ENCODE measurements around the gene PRUNE1.

The PRUNE1 gene

DNA sequence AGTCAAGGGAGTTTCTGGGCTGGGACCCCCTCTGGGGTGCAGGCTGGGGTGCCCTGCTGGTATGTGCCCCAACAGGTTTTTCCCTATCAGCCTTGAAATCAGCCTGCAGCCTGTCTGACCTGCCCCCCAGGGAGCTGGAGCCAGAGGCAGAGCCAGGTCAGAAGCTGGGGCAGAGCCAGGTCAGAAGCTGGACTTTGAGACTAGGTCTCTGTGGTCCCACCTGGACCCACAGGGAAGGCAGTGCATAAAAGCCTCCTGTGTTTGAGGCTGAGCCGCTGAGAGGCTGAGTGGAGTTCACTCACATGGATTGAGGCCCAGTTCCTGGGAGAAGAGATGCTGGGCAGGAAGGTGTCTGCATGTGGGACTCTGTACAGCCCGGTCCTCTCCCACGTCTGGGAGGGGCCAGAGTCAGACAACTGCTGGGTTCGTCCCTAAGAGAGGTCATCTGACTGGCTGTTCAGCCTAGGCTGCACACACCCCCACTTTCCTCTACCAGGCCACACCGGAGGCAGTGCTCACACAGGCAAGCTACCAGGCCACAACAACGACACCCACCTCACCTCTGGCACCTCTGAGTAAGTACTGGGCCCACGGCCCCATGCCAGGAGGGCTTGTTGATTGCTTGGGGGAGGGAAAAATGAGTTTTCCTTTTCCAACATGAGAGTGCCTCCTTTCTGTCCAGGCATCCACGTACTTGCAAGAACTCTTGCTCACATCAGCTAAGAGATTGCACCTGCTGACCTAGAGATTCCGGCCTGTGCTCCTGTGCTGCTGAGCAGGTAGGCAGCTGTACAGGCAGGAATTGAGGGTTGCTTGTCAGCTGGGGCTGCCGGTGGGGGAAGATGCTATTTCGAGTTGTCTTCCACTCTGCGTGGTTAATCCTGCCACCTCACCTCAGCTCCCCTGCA lies 26.2 kb upstream of the PRUNE1 start, which contains the start of gene ANXA9:
Gene ANXA9 (plus strand): TSS at position 488 of the 908 bp plus-strand sequence. CDS start 814 bp downstream, outside the sequence.
- DNase-seq = no peak
- Histone ChIP-seq H3K23ac (ENCODE audit: low read length) (no peak within 1 kb of the TSS), H2AK5ac (ENCODE audit: low read length) (peak within 1 kb of the TSS; percentile 38), H3K79me2 (ENCODE audit: control insufficient read depth, insufficient read depth, low read length, poor library complexity) (no peaks in the 10 kb centered on the region), H4K12ac (ENCODE audit: low read depth, low read length) (no peak within 1 kb of the TSS), H2AFZ (ENCODE audit: insufficient read depth, low read length, poor library complexity) (no peak within 1 kb of the TSS), H3K4me2 (ENCODE audit: low read length) (peak within 1 kb of the TSS; percentile 17), H3K14ac (ENCODE audit: low read length) (peak within 1 kb of the TSS; percentile 20), H3K4ac (ENCODE audit: low read depth, low read length) (no peak within 1 kb of the TSS), H2BK12ac (ENCODE audit: low read length) (no peak within 1 kb of the TSS), H3K4me3 (ENCODE audit: low read depth, low read length) (no peak within 1 kb of the TSS), H2BK5ac (ENCODE audit: low read depth, low read length, poor library complexity) (no peak within 1 kb of the TSS), H4K8ac (ENCODE audit: low read depth, low read length) (no peak within 1 kb of the TSS), H3K18ac (ENCODE audit: low read length) (no peak within 1 kb of the TSS), H2BK120ac (ENCODE audit: insufficient read depth, low read length, poor library complexity) (no peak within 1 kb of the TSS), H3K79me1 (ENCODE audit: low read length) (no peaks in the 10 kb centered on the region), H4K91ac (ENCODE audit: low read depth, low read length) (peak within 1 kb of the TSS; percentile 39), H3K36me3 (ENCODE audit: control insufficient read depth in 1 of 2, insufficient read depth in 2 of 2, low read length in 2 of 2) (no peaks in the 10 kb centered on the region), H3K27ac (ENCODE audit: low read depth, low read length) (peak within 1 kb of the TSS; percentile 1), H3K27me3 (ENCODE audit: insufficient read depth, low read length) (no peaks in the 10 kb centered on the region), H3K9me3 (ENCODE audit: insufficient read depth, low read depth, low read length) (no peaks in the 10 kb centered on the region), H3K9ac (ENCODE audit: low read length) (no peak within 1 kb of the TSS), H3K4me1 (ENCODE audit: control insufficient read depth in 1 of 2, insufficient read depth in 2 of 2, low read length in 2 of 2) (peaks cover 21 to 36% of the 10 kb centered on the region in 2 experiments)
- no CpG with 5 or more reads among the region's 12 CpGs for WGBS (ENCODE audit: extremely low coverage, insufficient coverage, insufficient read length)

DNA sequence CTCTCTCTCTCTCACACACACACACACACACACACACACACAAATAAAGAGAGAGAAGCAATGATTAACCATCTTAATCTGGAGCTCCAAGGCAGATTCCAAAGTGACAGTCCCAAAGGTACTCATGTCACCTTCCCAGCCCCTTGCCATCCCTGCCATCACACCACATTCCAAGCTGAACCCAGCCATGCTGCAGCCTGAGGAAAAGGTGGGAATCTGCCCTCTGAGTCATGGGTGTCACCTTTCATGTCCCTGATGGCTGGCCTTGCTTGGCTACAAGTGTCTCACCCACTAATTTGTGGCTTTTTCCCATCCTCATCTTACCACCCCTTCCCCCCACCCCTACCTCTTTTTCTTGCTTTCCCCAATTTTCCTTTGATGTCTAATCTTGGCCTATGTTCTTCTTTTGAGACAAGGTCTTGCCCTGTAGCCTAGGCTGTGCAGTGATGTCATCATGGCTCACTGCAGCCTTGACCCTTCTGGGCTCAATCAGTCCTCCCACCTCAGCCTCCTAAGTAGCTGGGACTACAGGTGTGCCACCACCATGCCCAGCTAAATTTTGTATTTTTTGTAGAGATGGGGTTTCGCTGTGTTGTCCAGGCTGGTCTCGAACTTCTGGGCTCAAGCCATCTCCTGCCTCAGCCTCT lies 22.9 kb upstream of the PRUNE1 start:
- Histone ChIP-seq H4K8ac (ENCODE audit: low read depth, low read length) (no peak overlapping the region), H3K4me1 (ENCODE audit: control insufficient read depth in 1 of 2, insufficient read depth in 2 of 2, low read length in 2 of 2) (peaks cover 17 to 32% of the 10 kb centered on the region in 2 experiments), H3K79me2 (ENCODE audit: control insufficient read depth, insufficient read depth, low read length, poor library complexity) (no peaks in the 10 kb centered on the region), H3K14ac (ENCODE audit: low read length) (no peak overlapping the region), H2AFZ (ENCODE audit: insufficient read depth, low read length, poor library complexity) (no peak overlapping the region), H3K9me3 (ENCODE audit: insufficient read depth, low read depth, low read length) (no peaks in the 10 kb centered on the region), H2BK120ac (ENCODE audit: insufficient read depth, low read length, poor library complexity) (no peak overlapping the region), H2AK5ac (ENCODE audit: low read length) (no peak overlapping the region), H3K79me1 (ENCODE audit: low read length) (no peaks in the 10 kb centered on the region), H3K4ac (ENCODE audit: low read depth, low read length) (no peak overlapping the region), H3K9ac (ENCODE audit: low read length) (no peak overlapping the region), H2BK5ac (ENCODE audit: low read depth, low read length, poor library complexity) (no peak overlapping the region), H3K23ac (ENCODE audit: low read length) (no peak overlapping the region), H3K27me3 (ENCODE audit: insufficient read depth, low read length) (no peaks in the 10 kb centered on the region), H3K4me2 (ENCODE audit: low read length) (no peak overlapping the region), H2BK12ac (ENCODE audit: low read length) (no peak overlapping the region), H3K36me3 (ENCODE audit: control insufficient read depth in 1 of 2, insufficient read depth in 2 of 2, low read length in 2 of 2) (no peaks in the 10 kb centered on the region), H4K91ac (ENCODE audit: low read depth, low read length) (no peak overlapping the region), H4K12ac (ENCODE audit: low read depth, low read length) (no peak overlapping the region), H3K27ac (ENCODE audit: low read depth, low read length) (no peak overlapping the region), H3K18ac (ENCODE audit: low read length) (no peak overlapping the region), H3K4me3 (ENCODE audit: low read depth, low read length) (no peak overlapping the region)
- no CpG with 5 or more reads among the region's 2 CpGs for WGBS (ENCODE audit: extremely low coverage, insufficient coverage, insufficient read length)
- DNase-seq = no peak

DNA sequence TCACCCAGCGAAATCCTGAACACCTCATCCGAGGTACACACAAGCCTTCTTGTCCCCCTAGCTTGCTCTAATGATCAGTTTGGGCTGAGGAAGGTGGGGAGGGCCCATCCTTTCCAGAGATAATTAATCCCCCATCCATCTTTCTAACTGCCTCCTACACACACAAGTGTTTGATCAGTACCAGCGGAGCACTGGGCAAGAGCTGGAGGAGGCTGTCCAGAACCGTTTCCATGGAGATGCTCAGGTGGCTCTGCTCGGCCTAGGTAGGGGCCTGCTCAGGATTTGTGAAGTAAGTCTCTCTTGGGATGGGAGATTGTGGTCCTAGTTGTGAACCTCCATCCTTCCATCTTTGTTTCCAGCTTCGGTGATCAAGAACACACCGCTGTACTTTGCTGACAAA lies 20.3 kb upstream of the PRUNE1 start:
- no peak for DNase-seq
- Histone ChIP-seq H4K8ac (ENCODE audit: low read depth, low read length) (no peak overlapping the region), H3K79me2 (ENCODE audit: control insufficient read depth, insufficient read depth, low read length, poor library complexity) (no peaks in the 10 kb centered on the region), H2BK12ac (ENCODE audit: low read length) (no peak overlapping the region), H3K79me1 (ENCODE audit: low read length) (no peaks in the 10 kb centered on the region), H3K4me1 (ENCODE audit: control insufficient read depth in 1 of 2, insufficient read depth in 2 of 2, low read length in 2 of 2) (peaks cover 2 to 12% of the 10 kb centered on the region in 2 experiments), H3K14ac (ENCODE audit: low read length) (no peak overlapping the region), H3K9me3 (ENCODE audit: insufficient read depth, low read depth, low read length) (no peaks in the 10 kb centered on the region), H3K4me2 (ENCODE audit: low read length) (no peak overlapping the region), H4K91ac (ENCODE audit: low read depth, low read length) (no peak overlapping the region), H3K9ac (ENCODE audit: low read length) (no peak overlapping the region), H3K23ac (ENCODE audit: low read length) (no peak overlapping the region), H3K18ac (ENCODE audit: low read length) (no peak overlapping the region), H3K27me3 (ENCODE audit: insufficient read depth, low read length) (no peaks in the 10 kb centered on the region), H3K4me3 (ENCODE audit: low read depth, low read length) (no peak overlapping the region), H4K12ac (ENCODE audit: low read depth, low read length) (no peak overlapping the region), H3K36me3 (ENCODE audit: control insufficient read depth in 1 of 2, insufficient read depth in 2 of 2, low read length in 2 of 2) (no peaks in the 10 kb centered on the region), H2AK5ac (ENCODE audit: low read length) (no peak overlapping the region), H3K27ac (ENCODE audit: low read depth, low read length) (no peak overlapping the region), H2BK120ac (ENCODE audit: insufficient read depth, low read length, poor library complexity) (no peak overlapping the region), H3K4ac (ENCODE audit: low read depth, low read length) (no peak overlapping the region), H2BK5ac (ENCODE audit: low read depth, low read length, poor library complexity) (no peak overlapping the region), H2AFZ (ENCODE audit: insufficient read depth, low read length, poor library complexity) (no peak overlapping the region)
- WGBS (ENCODE audit: extremely low coverage, insufficient coverage, insufficient read length) = no CpG with 5 or more reads among the region's 7 CpGs

DNA sequence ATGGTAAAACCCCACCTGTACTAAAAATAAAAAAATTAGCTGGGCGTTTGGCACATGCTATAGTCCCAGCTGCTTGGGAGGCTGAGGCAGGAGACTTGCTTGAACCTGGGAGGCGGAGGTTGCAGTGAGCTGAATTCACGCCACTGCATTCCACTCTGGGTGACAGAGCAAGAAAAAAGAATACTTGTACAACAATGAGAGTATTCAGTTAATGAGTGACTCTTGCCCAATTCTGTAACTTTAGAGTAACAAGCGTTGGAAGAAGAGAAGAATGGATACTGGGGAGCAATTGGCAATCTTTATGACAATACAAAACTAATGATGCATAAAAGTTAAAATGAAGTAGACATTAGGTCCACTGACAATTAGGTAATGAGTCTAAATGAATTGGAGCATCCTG lies 15.6 kb upstream of the PRUNE1 start:
- Histone ChIP-seq H3K14ac (ENCODE audit: low read length) (no peak overlapping the region), H3K27ac (ENCODE audit: low read depth, low read length) (no peak overlapping the region), H3K79me1 (ENCODE audit: low read length) (no peaks in the 10 kb centered on the region), H3K4me3 (ENCODE audit: low read depth, low read length) (no peak overlapping the region), H2BK5ac (ENCODE audit: low read depth, low read length, poor library complexity) (no peak overlapping the region), H3K4me2 (ENCODE audit: low read length) (no peak overlapping the region), H2AFZ (ENCODE audit: insufficient read depth, low read length, poor library complexity) (no peak overlapping the region), H4K91ac (ENCODE audit: low read depth, low read length) (no peak overlapping the region), H3K36me3 (ENCODE audit: control insufficient read depth in 1 of 2, insufficient read depth in 2 of 2, low read length in 2 of 2) (peaks cover 0 to 2% of the 10 kb centered on the region in 2 experiments), H3K27me3 (ENCODE audit: insufficient read depth, low read length) (no peaks in the 10 kb centered on the region), H3K18ac (ENCODE audit: low read length) (no peak overlapping the region), H3K4ac (ENCODE audit: low read depth, low read length) (no peak overlapping the region), H2BK12ac (ENCODE audit: low read length) (no peak overlapping the region), H4K12ac (ENCODE audit: low read depth, low read length) (no peak overlapping the region), H2AK5ac (ENCODE audit: low read length) (no peak overlapping the region), H4K8ac (ENCODE audit: low read depth, low read length) (no peak overlapping the region), H3K23ac (ENCODE audit: low read length) (no peak overlapping the region), H3K79me2 (ENCODE audit: control insufficient read depth, insufficient read depth, low read length, poor library complexity) (no peaks in the 10 kb centered on the region), H3K9me3 (ENCODE audit: insufficient read depth, low read depth, low read length) (no peaks in the 10 kb centered on the region), H3K4me1 (ENCODE audit: control insufficient read depth in 1 of 2, insufficient read depth in 2 of 2, low read length in 2 of 2) (no peaks in the 10 kb centered on the region), H2BK120ac (ENCODE audit: insufficient read depth, low read length, poor library complexity) (no peak overlapping the region), H3K9ac (ENCODE audit: low read length) (no peak overlapping the region)
- no CpG with 5 or more reads among the region's 4 CpGs for WGBS (ENCODE audit: extremely low coverage, insufficient coverage, insufficient read length)
- DNase-seq = no peak

Measured in trophoblast cell (in vitro differentiated cells and primary cell).